GM10266 (cell line): Measurements from ENCODE around the gene HLA-DOA.

Experiments
- DNase-seq: peaks from one replicate; pipeline ENCODE4 v3.0.0; 2012; ENCODE audit errors: extremely low spot score
- TF ChIP-seq, protein P1 (sequence below): IDR thresholded peaks from 2 replicates; pipeline ENCODE4 v1.5.1; 2012; ENCODE audit warnings: mild to moderate bottlenecking, low read depth; ENCODE audit not compliant: control insufficient read depth, insufficient read depth; ENCODE audit errors: missing control alignments

Gene HLA-DOA

DNA sequence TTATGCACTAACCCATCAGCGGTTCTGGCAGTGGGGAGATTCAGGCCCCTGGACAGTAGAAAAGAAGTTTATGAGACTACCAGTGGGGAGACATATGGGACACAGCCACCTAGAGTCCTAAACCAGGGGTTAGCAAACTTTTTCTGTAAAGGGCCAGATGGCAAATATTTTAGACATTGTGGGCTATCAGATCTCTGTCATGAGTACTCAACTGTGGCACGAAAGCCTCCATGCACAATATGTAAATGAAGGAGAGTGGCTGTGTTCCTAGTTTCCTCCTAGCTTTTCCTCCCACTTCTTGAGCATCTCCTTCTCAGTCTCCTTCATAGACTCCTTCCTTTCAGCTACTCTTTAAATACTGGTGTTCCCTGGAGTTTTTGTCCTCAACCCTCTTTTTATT lies 53.2 kb downstream of the HLA-DOA start:
- TF ChIP-seq, protein P1, sequence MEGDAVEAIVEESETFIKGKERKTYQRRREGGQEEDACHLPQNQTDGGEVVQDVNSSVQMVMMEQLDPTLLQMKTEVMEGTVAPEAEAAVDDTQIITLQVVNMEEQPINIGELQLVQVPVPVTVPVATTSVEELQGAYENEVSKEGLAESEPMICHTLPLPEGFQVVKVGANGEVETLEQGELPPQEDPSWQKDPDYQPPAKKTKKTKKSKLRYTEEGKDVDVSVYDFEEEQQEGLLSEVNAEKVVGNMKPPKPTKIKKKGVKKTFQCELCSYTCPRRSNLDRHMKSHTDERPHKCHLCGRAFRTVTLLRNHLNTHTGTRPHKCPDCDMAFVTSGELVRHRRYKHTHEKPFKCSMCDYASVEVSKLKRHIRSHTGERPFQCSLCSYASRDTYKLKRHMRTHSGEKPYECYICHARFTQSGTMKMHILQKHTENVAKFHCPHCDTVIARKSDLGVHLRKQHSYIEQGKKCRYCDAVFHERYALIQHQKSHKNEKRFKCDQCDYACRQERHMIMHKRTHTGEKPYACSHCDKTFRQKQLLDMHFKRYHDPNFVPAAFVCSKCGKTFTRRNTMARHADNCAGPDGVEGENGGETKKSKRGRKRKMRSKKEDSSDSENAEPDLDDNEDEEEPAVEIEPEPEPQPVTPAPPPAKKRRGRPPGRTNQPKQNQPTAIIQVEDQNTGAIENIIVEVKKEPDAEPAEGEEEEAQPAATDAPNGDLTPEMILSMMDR = no peak
- DNase-seq = no peak

DNA sequence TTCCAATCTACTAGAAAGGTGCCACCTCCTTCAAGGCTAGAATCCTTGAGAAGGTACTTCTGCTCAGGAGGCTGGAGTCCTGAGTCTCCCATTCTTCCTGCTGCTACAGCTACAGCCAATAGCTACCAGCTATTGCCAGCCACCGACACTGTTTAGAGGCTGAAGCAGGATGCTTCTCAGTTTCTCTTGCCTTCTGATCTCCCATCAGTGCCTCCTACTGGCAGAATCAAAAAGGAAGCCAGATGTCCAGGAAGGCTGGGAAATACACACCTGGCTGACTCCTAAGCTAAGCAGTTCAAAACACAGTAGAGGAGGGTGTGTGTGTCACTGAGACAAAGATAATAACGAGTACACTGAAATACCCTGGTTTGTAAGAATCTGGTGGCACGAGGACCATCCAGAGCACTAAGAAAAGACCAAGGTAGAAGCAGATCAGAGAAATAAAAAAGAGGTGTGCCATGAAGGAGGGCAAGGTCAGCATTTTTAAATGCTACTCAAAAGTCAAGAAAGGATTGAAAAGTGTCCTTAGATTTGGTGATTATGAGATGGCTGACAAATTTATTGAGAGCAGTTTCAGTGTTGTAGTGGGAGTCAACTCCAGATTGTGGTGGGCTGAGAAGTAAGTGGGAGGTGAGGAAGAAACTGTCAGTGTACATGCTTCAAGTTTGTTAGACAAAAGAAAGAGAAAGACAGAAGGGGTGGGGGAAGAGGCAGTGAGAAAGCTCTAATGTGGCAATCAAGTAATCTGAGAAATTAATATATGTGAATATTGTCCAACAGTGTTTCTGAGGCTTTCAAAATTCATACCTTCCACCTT lies 54.2 kb downstream of the HLA-DOA start:
- TF ChIP-seq, protein P1 = peak; percentile 73
- no peak for DNase-seq

DNA sequence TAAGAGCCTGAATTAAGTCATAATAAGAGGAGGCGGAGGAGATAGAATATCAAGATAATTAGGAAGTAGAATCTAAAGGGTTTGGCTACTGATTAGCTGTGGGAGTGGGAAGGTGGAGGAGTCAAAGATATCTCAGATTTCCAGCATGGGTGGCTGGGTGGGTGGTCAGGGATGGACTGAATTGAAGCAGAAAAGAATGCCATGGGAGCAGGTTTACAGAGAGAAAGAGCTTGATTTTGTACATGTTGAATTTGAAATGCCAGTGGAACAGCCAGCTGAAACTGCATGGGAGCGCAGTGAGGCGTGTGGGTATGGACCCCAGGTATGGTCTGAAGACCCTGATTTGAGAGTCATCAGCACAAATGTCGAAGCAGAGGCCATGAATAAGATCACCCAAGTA lies 55.1 kb downstream of the HLA-DOA start:
- DNase-seq = no peak
- TF ChIP-seq, protein P1 = no peak
